Stimulated activated CD8-positive, alpha-beta memory T cell treated with anti-CD3 and anti-CD28 coated beads, Interleukin-4, amount 100 ng/mL, for 24 hours (primary cell): ENCODE data around the gene ATRIP.
"Not testable (repeated sequence)": the region's sequence is repeated elsewhere in the genome, so short reads cannot be mapped to it uniquely, and the experiment has no call there.

Experiments
- DNase-seq: peaks from one replicate; pipeline ENCODE4 v3.0.0-alpha.2; 2020; ENCODE audit warnings: low read depth

Gene ATRIP

GRCh38 chr3:48469046-48469915 is 22.7 kb downstream of the ATRIP start:
- DNase-seq, result no peak

- no peak for DNase-seq
These were observed 23.7 kb downstream of the ATRIP start for GRCh38 chr3:48470286-48470685.

GRCh38 chr3:48472673-48472922 is 26.1 kb downstream of the ATRIP start:
- no peak for DNase-seq

- peak; percentile 88 for DNase-seq
These were observed 26.5 kb downstream of the ATRIP start for GRCh38 chr3:48472923-48473616.

GRCh38 chr3:48473617-48473952 is 27.0 kb downstream of the ATRIP start:
- no peak for DNase-seq

- not testable (repeated sequence) for DNase-seq
These were observed 27.5 kb downstream of the ATRIP start for GRCh38 chr3:48474031-48474430.

GRCh38 chr3:48474619-48475018 is 28.1 kb downstream of the ATRIP start:
- no peak for DNase-seq

GRCh38 chr3:48475188-48475587 is 28.7 kb downstream of the ATRIP start:
- DNase-seq, result no peak

- no peak for DNase-seq
These were observed 30.0 kb downstream of the ATRIP start for GRCh38 chr3:48476426-48477053.

GRCh38 chr3:48477959-48478520 is 31.5 kb downstream of the ATRIP start:
- no peak for DNase-seq

- DNase-seq, result no peak
These were observed 32.4 kb downstream of the ATRIP start for GRCh38 chr3:48478626-48479555.

GRCh38 chr3:48480891-48481290 is 34.4 kb downstream of the ATRIP start:
- DNase-seq, result not testable (repeated sequence)

- DNase-seq, result not testable (repeated sequence)
These were observed 36.3 kb downstream of the ATRIP start for GRCh38 chr3:48482822-48483221.

GRCh38 chr3:48486952-48487351 is 40.4 kb downstream of the ATRIP start:
- no peak for DNase-seq

GRCh38 chr3:48492461-48493202 is 46.1 kb downstream of the ATRIP start:
- no peak for DNase-seq

GRCh38 chr3:48493203-48493501 is 46.6 kb downstream of the ATRIP start:
- DNase-seq, result no peak

GRCh38 chr3:48500656-48501055 is 54.1 kb downstream of the ATRIP start:
- no peak for DNase-seq

- DNase-seq, result no peak
These were observed 54.7 kb downstream of the ATRIP start for GRCh38 chr3:48501196-48501595.

GRCh38 chr3:48502121-48502520 is 55.6 kb downstream of the ATRIP start:
- no peak for DNase-seq

GRCh38 chr3:48502728-48503168 is 56.2 kb downstream of the ATRIP start:
- no peak for DNase-seq

GRCh38 chr3:48503401-48504050 is 57.0 kb downstream of the ATRIP start:
- no peak for DNase-seq
